Heart left ventricle (tissue), 16 donors: ENCODE results near the gene SPEF2. TPM values are rescaled to one million over a fixed set of nuclear protein-coding genes. Genes with fewer than 3 reads are reported as not detected.

Experiments used
- ATAC-seq, 4 donors: fragments of 200-7000 bp; cut with Tn5 transposase; one replicate each; pipeline ENCODE4 v1.9.1; 2020 to 2022; ENCODE audit warnings: moderate library complexity in 4 of 4, mild to moderate bottlenecking in 3 of 4, moderate number of reproducible peaks in 1 of 4
- DNase-seq, 5 donors: peaks; one replicate each; pipeline ENCODE4 v3.0.0-alpha.2; 2020
- H3K27ac ChIP-seq, 12 donors: fragments of 200-600 bp; sonication (generic) in 4 of 12; one replicate each; pipeline versions ENCODE4 v1.5.0 to v1.8.0; 2016 to 2022; ENCODE audit warnings: mild to moderate bottlenecking in 2 of 12
- H3K27me3 ChIP-seq, 9 donors: fragments of 200-600 bp; sonication (generic) in 2 of 9; one replicate each; pipeline versions ENCODE4 v1.5.1 to v1.8.0; 2016 to 2022; ENCODE audit warnings: mild to moderate bottlenecking in 3 of 9
- H3K36me3 ChIP-seq, 9 donors: fragments of 200-600 bp; sonication (generic) in 2 of 9; one replicate each; pipeline versions ENCODE4 v1.5.0 to v1.8.0; 2018 to 2022; ENCODE audit warnings: mild to moderate bottlenecking in 2 of 9
- H3K4me1 ChIP-seq, 12 donors: fragments of 200-600 bp; sonication (generic) in 4 of 12; one replicate each; pipeline versions ENCODE4 v1.5.0 to v1.8.0; 2016 to 2022; ENCODE audit warnings: mild to moderate bottlenecking in 3 of 12
- H3K4me3 ChIP-seq, 12 donors: fragments of 200-600 bp; sonication (generic) in 4 of 12; one replicate each; pipeline versions ENCODE4 v1.5.0 to v1.8.0; 2017 to 2022; ENCODE audit warnings: mild to moderate bottlenecking in 9 of 12, moderate library complexity in 4 of 12
- H3K9me3 ChIP-seq, 12 donors: fragments of 200-600 bp; sonication (generic) in 4 of 12; one replicate each; pipeline versions ENCODE4 v1.5.0 to v1.8.0; 2016 to 2022; ENCODE audit warnings: mild to moderate bottlenecking in 1 of 12
- POLR2A ChIP-seq, 2 donors: fragments of 450-650 bp; IDR thresholded peaks; one replicate each; pipeline ENCODE4 v1.6.1; 2017; ENCODE audit warnings: antibody characterized with exemption in 2 of 2, mild to moderate bottlenecking in 2 of 2, moderate library complexity in 2 of 2
- WGBS, 4 donors: extraction: QIAGEN DNeasy Blood & Tissue Kit in 2 of 4; methylation state at CpG; one replicate each; pipeline versions ENCODE4 v1.1.5 to v1.1.7; 2013 to 2018; 5-methylcytosine and 5-hydroxymethylcytosine counted together
- intact Hi-C, 10 donors: fragments of 100-400 bp; cut with DNase I; formaldehyde crosslinking; loops; one replicate each; pipeline versions ENCODE4 v1.11.1 to v1.14.2; 2022
- polyA plus RNA-seq, 2 donors: library from polyadenylated mRNA; stranded (reverse); fragments of 200-250 nt; gene quantifications; one replicate each; pipeline ENCODE4 v1.2.3, GENCODE V29; 2013
- total RNA-seq, 9 donors: library from RNA; depleted of rRNA in 2 of 9; stranded (reverse); fragments of >200 nt in 2 of 9; fragmentation: NEBNext Ultra II Directional in 3 of 9; extraction: Animal tissue kit (Norgen Biotek cat#: 25700) in 3 of 9; gene quantifications; one replicate each; pipeline versions ENCODE4 v1.1.0 to v1.2.4, GENCODE V29; 2016 to 2023
- TF ChIP-seq, protein P1 (sequence below), 12 donors: fragments of 200-600 bp; sonication (generic) in 4 of 12; IDR thresholded peaks; one replicate each; pipeline versions ENCODE4 v1.5.0 to v1.8.0; 2018 to 2022; ENCODE audit warnings: antibody characterized with exemption in 12 of 12, mild to moderate bottlenecking in 5 of 12
- donor health status: ischemic (EF 13 %, LVEDD 7.1; RV severe dilation, severe dysfunction).
- donor health status: healthy with polysubstance abuse.
- donor health status: DM: no; HTN: yes; CAD: no.
- donor health status: DM: no; HTN: no; CAD: no.
- donor health status: ischemic (EF 25% LVEDD 6.9; RV normal size, moderate dysfunction).
- donor health status: ischemic (EF 25% LVEDD 5.7; RV mildly dilated, moderate dysfunction).
- donor health status: healthy.
- donor health status: DM: yes; HTN: yes; CAD: no.
- donor health status: ischemic (EF 35%, LVEDD 5.7; RV mildly dilated, moderate dysfunction).
- donor health status: nonischemic (EF 11% LVEDD 7.7; RV severe dilation, severe dysfunction).
- donor health status: DM: yes; HTN: yes; CAD: no.
- donor health status: PGD.
- donor health status: ischemic (EF 29% LVEDD 5.4; RV normal size, mild dysfunction).
- donor health status: nonischemic (EF 23%, LVEDD 6.1; RV moderate dilation, normal function).

Gene SPEF2
- total and polyA plus RNA-seq, 11 donors, result 0.46 to 4.1 (median 1.3) TPM

- peaks cover 0 to 1% (median 0%) of the 10 kb centered on the region in 12 donors for H3K9me3 ChIP-seq
- H3K27ac ChIP-seq, result peak overlapping the region in 1 of 12 donors; percentile 83
- intact Hi-C loops, result no loop called here
Measured at GRCh38 chr5:35859101-35859661, 241.5 kb downstream of the SPEF2 start.

GRCh38 chr5:35860686-35861085, 243.0 kb downstream of the SPEF2 start:
- peaks cover 0 to 4% (median 0%) of the 10 kb centered on the region in 9 donors for H3K36me3 ChIP-seq
- intact Hi-C loops, result no loop called here
- 89 to 96% (median 93%) methylated on average over 1 of the region's 1 CpG for WGBS, 4 donors
- peaks cover 0 to 25% (median 0%) of the 10 kb centered on the region in 12 donors for H3K4me1 ChIP-seq
- H3K4me3 ChIP-seq, result peak overlapping the region in 1 of 12 donors; percentile 50
- DNase-seq (no peak), ATAC-seq (no peak)
- H3K27me3 ChIP-seq, result no peaks in the 10 kb centered on the region
- TF ChIP-seq, protein P1, sequence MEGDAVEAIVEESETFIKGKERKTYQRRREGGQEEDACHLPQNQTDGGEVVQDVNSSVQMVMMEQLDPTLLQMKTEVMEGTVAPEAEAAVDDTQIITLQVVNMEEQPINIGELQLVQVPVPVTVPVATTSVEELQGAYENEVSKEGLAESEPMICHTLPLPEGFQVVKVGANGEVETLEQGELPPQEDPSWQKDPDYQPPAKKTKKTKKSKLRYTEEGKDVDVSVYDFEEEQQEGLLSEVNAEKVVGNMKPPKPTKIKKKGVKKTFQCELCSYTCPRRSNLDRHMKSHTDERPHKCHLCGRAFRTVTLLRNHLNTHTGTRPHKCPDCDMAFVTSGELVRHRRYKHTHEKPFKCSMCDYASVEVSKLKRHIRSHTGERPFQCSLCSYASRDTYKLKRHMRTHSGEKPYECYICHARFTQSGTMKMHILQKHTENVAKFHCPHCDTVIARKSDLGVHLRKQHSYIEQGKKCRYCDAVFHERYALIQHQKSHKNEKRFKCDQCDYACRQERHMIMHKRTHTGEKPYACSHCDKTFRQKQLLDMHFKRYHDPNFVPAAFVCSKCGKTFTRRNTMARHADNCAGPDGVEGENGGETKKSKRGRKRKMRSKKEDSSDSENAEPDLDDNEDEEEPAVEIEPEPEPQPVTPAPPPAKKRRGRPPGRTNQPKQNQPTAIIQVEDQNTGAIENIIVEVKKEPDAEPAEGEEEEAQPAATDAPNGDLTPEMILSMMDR (IDR thresholded peaks at IDR 0.05), result no peak
- no peak for TF ChIP-seq POLR2A (IDR thresholded peaks at IDR 0.05)
- H3K9me3 ChIP-seq, result peaks cover 0 to 4% (median 0%) of the 10 kb centered on the region in 12 donors
- H3K27ac ChIP-seq, result no peak overlapping the region

More at GRCh38 chr5:35859101-35859661, 241.5 kb downstream of the SPEF2 start:
- Histone ChIP-seq H3K27me3 (no peaks in the 10 kb centered on the region), H3K4me1 (peaks cover 0 to 27% (median 0%) of the 10 kb centered on the region in 12 donors), H3K36me3 (peaks cover 0 to 4% (median 0%) of the 10 kb centered on the region in 9 donors), H3K4me3 (peak overlapping the region in 1 of 12 donors; percentile 50)
- ATAC-seq, result no peak
- DNase-seq, result no peak
- TF ChIP-seq, protein P1 (IDR thresholded peaks at IDR 0.05), result no peak
- no peak for TF ChIP-seq POLR2A (IDR thresholded peaks at IDR 0.05)
- WGBS, 4 donors, result 48 to 70% (median 51%) methylated on average over 3 of the region's 3 CpGs

GRCh38 chr5:35861718-35862117, 244.1 kb downstream of the SPEF2 start:
- Histone ChIP-seq H3K36me3 (peaks cover 0 to 4% (median 0%) of the 10 kb centered on the region in 9 donors), H3K9me3 (peaks cover 0 to 4% (median 0%) of the 10 kb centered on the region in 12 donors), H3K4me3 (peak overlapping the region in 1 of 12 donors; percentile 50), H3K27ac (no peak overlapping the region), H3K27me3 (no peaks in the 10 kb centered on the region), H3K4me1 (peaks cover 0 to 15% (median 0%) of the 10 kb centered on the region in 12 donors)
- WGBS, 4 donors, result 72 to 86% (median 75%) methylated on average over 1 of the region's 1 CpG
- TF ChIP-seq, protein P1 (IDR thresholded peaks at IDR 0.05), result no peak
- no peak for TF ChIP-seq POLR2A (IDR thresholded peaks at IDR 0.05)
- DNase-seq (no peak), ATAC-seq (no peak)
- intact Hi-C loops, result no loop called here

DNA sequence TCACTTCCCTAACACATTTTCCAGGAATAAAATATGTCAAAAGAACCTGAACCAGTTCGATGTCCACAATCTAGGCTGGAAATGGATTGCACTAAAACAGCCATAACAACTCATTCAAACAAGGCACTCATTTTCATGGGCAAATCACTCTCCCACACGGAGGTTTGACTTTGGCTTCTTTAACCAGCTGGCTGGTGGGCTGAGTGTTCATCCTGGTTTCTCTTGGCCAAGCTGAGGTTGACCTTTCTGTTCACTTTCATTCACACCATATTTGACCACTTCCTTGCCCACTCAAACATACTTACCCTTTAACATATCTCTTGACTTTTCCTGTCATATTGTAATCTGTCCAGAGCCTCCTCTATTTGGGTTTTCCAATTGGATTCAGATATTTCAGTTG, 244.5 kb downstream of the SPEF2 start:
- intact Hi-C loops, result no loop called here
- no peak for ATAC-seq
- H3K27me3 ChIP-seq, result no peaks in the 10 kb centered on the region
- H3K36me3 ChIP-seq, result peaks cover 0 to 4% (median 0%) of the 10 kb centered on the region in 9 donors
- no peak for DNase-seq
- H3K9me3 ChIP-seq, result peaks cover 0 to 4% (median 0%) of the 10 kb centered on the region in 12 donors
- peak overlapping the region in 1 of 12 donors; percentile 19 for H3K4me3 ChIP-seq
- WGBS, 4 donors, result 71 to 78% (median 73%) methylated on average over 2 of the region's 2 CpGs
- H3K4me1 ChIP-seq, result peaks cover 0 to 12% (median 0%) of the 10 kb centered on the region in 12 donors
- TF ChIP-seq POLR2A (IDR thresholded peaks at IDR 0.05), result no peak
- TF ChIP-seq, protein P1 (IDR thresholded peaks at IDR 0.05), result no peak
- no peak overlapping the region for H3K27ac ChIP-seq
